Activated CD8-positive, alpha-beta memory T cell treated with anti-CD3 and anti-CD28 coated beads, Interleukin-2, amount 10 ng/mL, durations not matched to agents 7 days and 5 days (primary cell): ENCODE results near the gene USP40. TPM values are rescaled to one million over a fixed set of nuclear protein-coding genes. Genes with fewer than 3 reads are reported as not detected.

Source experiments
- ATAC-seq: fragments of 150-1000 bp; cut with Tn5 transposase; one replicate; pipeline ENCODE4 v1.10.0; 2021; ENCODE audit warnings: moderate library complexity
- CTCF ChIA-PET: fragments of 350-600 bp; sonication (Branson Sonifier 250); formaldehyde crosslinking; loops from one replicate; lab custom pipeline; 2021; ENCODE audit warnings: antibody characterized with exemption; lab: Charles Lee
- DNase-seq: peaks from one replicate; pipeline ENCODE4 v3.0.0-alpha.2; 2020
- H3K27ac Mint-ChIP-seq: one replicate; pipeline ENCODE4 v1.8.0; 2021; ENCODE audit warnings: mild to moderate bottlenecking, mixed read lengths
- H3K27me3 Mint-ChIP-seq: one replicate; pipeline ENCODE4 v1.8.0; 2021; ENCODE audit warnings: mixed read lengths
- H3K36me3 Mint-ChIP-seq: one replicate; pipeline ENCODE4 v1.8.0; 2021; ENCODE audit warnings: mild to moderate bottlenecking, mixed read lengths
- H3K4me1 Mint-ChIP-seq: one replicate; pipeline ENCODE4 v1.8.0; 2021; ENCODE audit warnings: mixed read lengths
- H3K4me3 Mint-ChIP-seq: one replicate; pipeline ENCODE4 v1.8.0; 2021; ENCODE audit warnings: mild to moderate bottlenecking, moderate library complexity, mixed read lengths
- H3K9me3 Mint-ChIP-seq: one replicate; pipeline ENCODE4 v1.8.0; 2022; ENCODE audit warnings: low read depth, mixed read lengths
- total RNA-seq, 2 experiments: library from RNA; stranded (reverse); gene quantifications; one replicate each; pipeline ENCODE4 v1.2.3, GENCODE V29; 2021

The USP40 gene
- total RNA-seq, 2 experiments from 2014 or later: 8.7 to 11.2 TPM

DNA sequence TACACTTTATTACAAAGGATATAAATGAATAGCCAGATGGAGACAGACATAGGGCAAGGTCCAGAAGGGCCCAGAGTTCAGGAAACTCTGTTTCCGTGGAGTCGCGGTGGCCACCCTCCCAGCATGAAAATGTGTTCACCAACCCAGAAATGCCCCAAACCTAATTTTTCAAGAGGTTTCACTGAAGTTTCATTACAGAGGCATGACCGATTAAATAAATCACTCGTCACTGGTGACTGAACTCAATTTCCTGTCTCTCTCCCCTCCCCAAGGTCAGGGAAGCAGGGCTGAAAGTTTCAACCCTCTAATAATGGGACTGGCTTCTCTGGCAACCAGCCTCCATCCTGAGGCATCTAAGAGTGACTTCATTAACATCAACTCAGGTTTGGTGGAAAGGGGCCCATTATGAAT, 22.4 kb downstream of the USP40 start:
- CTCF ChIA-PET: no interaction called here
- Mint-ChIP-seq H3K4me1 (peaks cover 14% of the 10 kb centered on the region), H3K27ac (no peak overlapping the region), H3K36me3 (peaks cover 8% of the 10 kb centered on the region), H3K4me3 (no peak overlapping the region), H3K9me3 (no peaks in the 10 kb centered on the region), H3K27me3 (no peaks in the 10 kb centered on the region)
- DNase-seq (no peak), ATAC-seq (no peak)

DNA sequence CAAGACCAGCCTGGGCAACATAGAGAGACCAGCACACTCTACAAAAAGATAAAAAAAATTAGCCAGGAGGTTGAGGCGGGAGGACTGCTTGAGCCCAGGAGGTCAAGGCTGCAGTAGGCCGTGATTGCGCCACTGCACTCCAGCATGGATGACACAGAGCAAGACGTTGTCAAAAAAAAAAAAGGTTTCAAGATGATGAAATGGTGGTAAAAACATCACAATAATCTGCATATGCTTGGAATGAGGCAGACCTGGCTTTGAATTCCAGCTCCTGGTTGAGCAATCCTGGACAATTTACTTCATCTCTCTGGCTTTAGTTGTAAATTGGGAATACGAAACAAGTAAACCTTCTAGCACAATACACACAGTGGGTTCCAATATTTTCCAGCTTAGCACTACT, 24.1 kb downstream of the USP40 start:
- CTCF ChIA-PET: interaction anchor here (0.5 to 0.7 kb wide), 2 partner anchors 24 to 937 kb away, joined by 3 read pairs; no protein-coding TSS in a partner anchor
- Mint-ChIP-seq H3K4me1 (peaks cover 14% of the 10 kb centered on the region), H3K27me3 (no peaks in the 10 kb centered on the region), H3K36me3 (peaks cover 11% of the 10 kb centered on the region), H3K27ac (no peak overlapping the region), H3K9me3 (no peaks in the 10 kb centered on the region), H3K4me3 (no peak overlapping the region)
- DNase-seq: no peak
- no peak for ATAC-seq

GRCh38 chr2:233538741-233539140, 27.8 kb downstream of the USP40 start:
- ATAC-seq: no peak
- H3K27ac Mint-ChIP-seq: no peak overlapping the region
- no peak for DNase-seq
- CTCF ChIA-PET: no interaction called here
- no peaks in the 10 kb centered on the region for H3K9me3 Mint-ChIP-seq
- H3K27me3 Mint-ChIP-seq: no peaks in the 10 kb centered on the region
- peaks cover 6% of the 10 kb centered on the region for H3K36me3 Mint-ChIP-seq
- H3K4me3 Mint-ChIP-seq: no peak overlapping the region
- H3K4me1 Mint-ChIP-seq: no peaks in the 10 kb centered on the region

DNA sequence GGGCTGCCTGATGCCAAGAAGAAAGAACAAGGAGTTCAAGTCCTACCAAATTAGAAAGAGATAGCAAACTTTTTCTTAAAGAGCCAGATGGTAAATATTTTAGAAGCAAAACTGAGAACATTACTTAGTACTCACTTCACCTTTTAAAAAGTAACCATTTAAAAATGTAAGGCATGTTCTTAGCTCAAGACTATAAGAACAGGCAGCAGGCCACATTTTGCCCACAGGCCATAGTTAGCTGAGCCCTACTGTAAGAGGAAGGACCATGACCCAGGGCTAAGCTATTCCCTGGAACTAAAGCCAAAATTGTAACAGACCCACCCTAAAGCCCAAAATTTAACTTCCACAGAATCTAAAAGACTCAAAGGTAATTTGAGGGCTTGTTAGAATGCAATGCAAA, 31.3 kb downstream of the USP40 start:
- CTCF ChIA-PET: no interaction called here
- ATAC-seq: no peak
- Mint-ChIP-seq H3K27ac (no peak overlapping the region), H3K4me3 (no peak overlapping the region), H3K36me3 (peaks cover 7% of the 10 kb centered on the region), H3K4me1 (no peaks in the 10 kb centered on the region), H3K27me3 (no peaks in the 10 kb centered on the region), H3K9me3 (no peaks in the 10 kb centered on the region)
- no peak for DNase-seq

- H3K9me3 Mint-ChIP-seq: no peaks in the 10 kb centered on the region
- DNase-seq: no peak
- H3K36me3 Mint-ChIP-seq: peaks cover 4% of the 10 kb centered on the region
- no peaks in the 10 kb centered on the region for H3K27me3 Mint-ChIP-seq
- no peak overlapping the region for H3K27ac Mint-ChIP-seq
- H3K4me3 Mint-ChIP-seq: no peak overlapping the region
- no peak for ATAC-seq
- CTCF ChIA-PET: interaction anchor here (1.6 kb wide), 1 partner anchor 90 kb away, joined by 3 read pairs; no protein-coding TSS in a partner anchor
- H3K4me1 Mint-ChIP-seq: no peaks in the 10 kb centered on the region
These were observed 33.6 kb downstream of the USP40 start for GRCh38 chr2:233532971-233533370.

GRCh38 chr2:233531955-233532354, 34.6 kb downstream of the USP40 start:
- H3K27ac Mint-ChIP-seq: no peak overlapping the region
- DNase-seq (no peak), ATAC-seq (no peak)
- H3K27me3 Mint-ChIP-seq: no peaks in the 10 kb centered on the region
- H3K4me1 Mint-ChIP-seq: no peaks in the 10 kb centered on the region
- H3K36me3 Mint-ChIP-seq: peaks cover 4% of the 10 kb centered on the region
- no peak overlapping the region for H3K4me3 Mint-ChIP-seq
- no peaks in the 10 kb centered on the region for H3K9me3 Mint-ChIP-seq
- CTCF ChIA-PET: no interaction called here

- no peak for DNase-seq
- H3K4me1 Mint-ChIP-seq: no peaks in the 10 kb centered on the region
- H3K4me3 Mint-ChIP-seq: no peak overlapping the region
- peaks cover 4% of the 10 kb centered on the region for H3K36me3 Mint-ChIP-seq
- no peak overlapping the region for H3K27ac Mint-ChIP-seq
- ATAC-seq: no peak
- CTCF ChIA-PET: interaction anchor here (0.8 kb wide), 1 partner anchor 377 kb away, joined by 3 read pairs; no protein-coding TSS in a partner anchor
- no peaks in the 10 kb centered on the region for H3K27me3 Mint-ChIP-seq
- H3K9me3 Mint-ChIP-seq: no peaks in the 10 kb centered on the region
These were observed 36.2 kb downstream of the USP40 start for GRCh38 chr2:233530381-233530780.

DNA sequence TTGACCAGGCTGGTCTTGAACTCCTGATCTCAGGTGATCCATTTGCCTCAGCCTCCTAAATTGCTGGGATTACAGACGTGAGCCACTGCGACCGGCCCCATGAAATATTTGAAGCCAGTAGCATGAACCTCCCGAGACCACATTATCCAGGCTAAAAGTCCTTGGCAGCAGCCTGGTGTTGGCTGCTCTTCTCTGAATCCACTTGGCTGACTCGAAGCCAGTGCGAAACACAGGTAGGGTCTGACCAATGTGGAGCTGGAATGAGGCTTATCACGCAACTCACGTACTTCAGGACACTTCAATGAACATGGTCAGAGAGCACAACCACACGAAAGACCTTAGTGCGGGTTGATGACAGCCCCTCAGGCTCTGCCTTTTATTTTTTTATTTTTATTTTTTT, 38.4 kb downstream of the USP40 start:
- Mint-ChIP-seq H3K4me3 (no peak overlapping the region), H3K4me1 (no peaks in the 10 kb centered on the region), H3K27ac (no peak overlapping the region), H3K27me3 (no peaks in the 10 kb centered on the region), H3K9me3 (no peaks in the 10 kb centered on the region), H3K36me3 (peaks cover 3% of the 10 kb centered on the region)
- ATAC-seq (no peak), DNase-seq (no peak)
- CTCF ChIA-PET: no interaction called here

GRCh38 chr2:233525791-233526190, 40.8 kb downstream of the USP40 start:
- Mint-ChIP-seq H3K9me3 (no peaks in the 10 kb centered on the region), H3K4me3 (no peak overlapping the region), H3K4me1 (no peaks in the 10 kb centered on the region), H3K36me3 (no peaks in the 10 kb centered on the region), H3K27ac (no peak overlapping the region), H3K27me3 (no peaks in the 10 kb centered on the region)
- no peak for DNase-seq
- CTCF ChIA-PET: no interaction called here
- ATAC-seq: no peak

GRCh38 chr2:233519787-233520611, 46.6 kb downstream of the USP40 start:
- Mint-ChIP-seq H3K27me3 (no peaks in the 10 kb centered on the region), H3K36me3 (peaks cover 1% of the 10 kb centered on the region), H3K9me3 (no peaks in the 10 kb centered on the region), H3K27ac (no peak overlapping the region), H3K4me1 (peaks cover 3% of the 10 kb centered on the region), H3K4me3 (no peak overlapping the region)
- DNase-seq (no peak), ATAC-seq (no peak)
- CTCF ChIA-PET: no interaction called here

- Mint-ChIP-seq H3K27ac (no peak overlapping the region), H3K4me3 (no peak overlapping the region), H3K27me3 (no peaks in the 10 kb centered on the region), H3K9me3 (no peaks in the 10 kb centered on the region), H3K4me1 (no peaks in the 10 kb centered on the region), H3K36me3 (peaks cover 1% of the 10 kb centered on the region)
- DNase-seq (no peak), ATAC-seq (no peak)
- CTCF ChIA-PET: no interaction called here
These were observed 52.5 kb downstream of the USP40 start for GRCh38 chr2:233513953-233514655.

DNA sequence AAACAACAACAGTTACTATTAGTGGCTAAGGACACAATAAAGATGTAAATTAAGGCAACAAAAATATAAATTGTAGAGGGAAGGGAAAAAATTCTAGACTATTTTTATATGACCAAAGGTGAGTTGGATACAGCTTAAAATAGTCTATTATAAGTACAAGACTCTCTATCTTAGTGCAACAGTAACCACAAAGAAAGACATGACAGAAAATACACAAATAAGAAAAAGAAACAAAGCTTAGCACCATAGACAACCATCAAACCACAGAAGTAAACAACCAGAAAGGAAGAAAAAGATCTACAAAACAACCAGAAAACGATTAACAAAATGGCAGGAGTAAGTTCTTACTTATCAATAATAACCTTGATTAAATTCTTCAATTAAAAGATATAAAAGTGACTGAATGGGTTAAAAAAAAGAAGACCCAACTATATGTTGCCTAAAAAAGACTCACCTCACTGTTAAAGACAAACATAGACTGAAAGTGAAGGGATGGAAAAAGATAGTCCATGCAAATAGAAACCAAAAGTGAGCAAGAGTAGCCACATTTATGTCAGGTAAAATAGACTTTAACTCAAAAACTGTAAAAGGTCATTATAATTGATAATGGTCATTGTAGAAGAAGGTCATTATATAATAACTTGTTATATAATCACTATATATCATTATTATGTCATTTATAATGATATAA, 62.5 kb downstream of the USP40 start:
- DNase-seq (no peak), ATAC-seq (no peak)
- Mint-ChIP-seq H3K27me3 (no peaks in the 10 kb centered on the region), H3K4me1 (peaks cover 36% of the 10 kb centered on the region), H3K4me3 (no peak overlapping the region), H3K9me3 (peaks cover 17% of the 10 kb centered on the region), H3K36me3 (peaks cover 33% of the 10 kb centered on the region), H3K27ac (no peak overlapping the region)
- CTCF ChIA-PET: interaction anchor here (1.6 kb wide), 1 partner anchor 100 kb away, joined by 3 read pairs; no protein-coding TSS in a partner anchor

- CTCF ChIA-PET: interaction anchor here (1.6 kb wide), 1 partner anchor 99 kb away, joined by 3 read pairs; no protein-coding TSS in a partner anchor
- ATAC-seq (no peak), DNase-seq (no peak)
- H3K4me3 Mint-ChIP-seq: no peak overlapping the region
- peaks cover 33% of the 10 kb centered on the region for H3K36me3 Mint-ChIP-seq
- no peak overlapping the region for H3K27ac Mint-ChIP-seq
- no peaks in the 10 kb centered on the region for H3K27me3 Mint-ChIP-seq
- peaks cover 17% of the 10 kb centered on the region for H3K9me3 Mint-ChIP-seq
- peaks cover 36% of the 10 kb centered on the region for H3K4me1 Mint-ChIP-seq
These were observed 63.1 kb downstream of the USP40 start for GRCh38 chr2:233503481-233503880.
